ENCODE data around the gene ZP3. TPM values are rescaled to one million over a fixed set of nuclear protein-coding genes. Genes with fewer than 3 reads are reported as not detected.

ZP3 gene
- total RNA-seq = 1 to 10 TPM in 2 of 4 donors, not detected in 2; 1.9 to 5.9 TPM

DNA sequence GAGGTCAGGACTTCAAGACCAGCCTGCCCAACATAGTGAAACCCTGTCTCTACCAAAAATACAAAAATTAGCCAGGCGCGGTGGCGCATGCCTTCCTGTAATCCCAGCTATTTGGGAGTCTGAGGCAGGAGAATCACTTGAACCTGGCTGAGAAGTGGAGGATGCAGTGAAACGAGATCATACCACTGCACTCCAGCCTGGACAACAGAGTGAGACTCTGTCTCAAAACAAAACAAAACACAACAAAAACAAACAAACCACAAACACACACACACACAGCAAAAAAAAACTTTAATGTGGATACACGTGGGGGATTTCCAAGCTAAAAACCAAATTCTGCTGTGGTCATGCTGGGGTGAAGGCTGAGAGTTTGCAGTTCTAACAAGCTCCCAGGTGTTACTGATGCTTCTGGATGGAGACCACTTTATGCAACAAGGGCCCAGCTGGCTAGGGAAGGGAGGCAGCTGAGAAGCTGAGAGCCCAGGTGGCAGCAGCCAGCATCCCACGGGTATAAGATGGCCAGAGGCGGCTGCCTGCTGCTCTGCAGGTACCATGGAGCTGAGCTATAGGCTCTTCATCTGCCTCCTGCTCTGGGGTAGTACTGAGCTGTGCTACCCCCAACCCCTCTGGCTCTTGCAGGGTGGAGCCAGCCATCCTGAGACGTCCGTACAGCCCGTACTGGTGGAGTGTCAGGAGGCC, at the start of gene ZP3:
Gene ZP3, plus strand, starts transcription at position 538 of the 699 bp plus-strand sequence. Its CDS starts 15 bp downstream, at position 553.
- Histone ChIP-seq H3K27ac (no peak within 1 kb of the TSS), H3K4me1 (no peaks in the 10 kb centered on the region), H3K4me3 (no peak within 1 kb of the TSS), H3K36me3 (no peaks in the 10 kb centered on the region), H3K9me3 (no peaks in the 10 kb centered on the region), H3K27me3 (no peaks in the 10 kb centered on the region)
- no peak for DNase-seq
- TF ChIP-seq POLR2A (IDR thresholded peaks at IDR 0.05) = no peak
- TF ChIP-seq, protein P1, sequence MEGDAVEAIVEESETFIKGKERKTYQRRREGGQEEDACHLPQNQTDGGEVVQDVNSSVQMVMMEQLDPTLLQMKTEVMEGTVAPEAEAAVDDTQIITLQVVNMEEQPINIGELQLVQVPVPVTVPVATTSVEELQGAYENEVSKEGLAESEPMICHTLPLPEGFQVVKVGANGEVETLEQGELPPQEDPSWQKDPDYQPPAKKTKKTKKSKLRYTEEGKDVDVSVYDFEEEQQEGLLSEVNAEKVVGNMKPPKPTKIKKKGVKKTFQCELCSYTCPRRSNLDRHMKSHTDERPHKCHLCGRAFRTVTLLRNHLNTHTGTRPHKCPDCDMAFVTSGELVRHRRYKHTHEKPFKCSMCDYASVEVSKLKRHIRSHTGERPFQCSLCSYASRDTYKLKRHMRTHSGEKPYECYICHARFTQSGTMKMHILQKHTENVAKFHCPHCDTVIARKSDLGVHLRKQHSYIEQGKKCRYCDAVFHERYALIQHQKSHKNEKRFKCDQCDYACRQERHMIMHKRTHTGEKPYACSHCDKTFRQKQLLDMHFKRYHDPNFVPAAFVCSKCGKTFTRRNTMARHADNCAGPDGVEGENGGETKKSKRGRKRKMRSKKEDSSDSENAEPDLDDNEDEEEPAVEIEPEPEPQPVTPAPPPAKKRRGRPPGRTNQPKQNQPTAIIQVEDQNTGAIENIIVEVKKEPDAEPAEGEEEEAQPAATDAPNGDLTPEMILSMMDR (IDR thresholded peaks at IDR 0.05) = no peak
- intact Hi-C loops (cut with DNase I; ENCODE audit: low total_unique reads) = no loop called here

- H3K9me3 ChIP-seq = no peaks in the 10 kb centered on the region
- no peaks in the 10 kb centered on the region for H3K4me1 ChIP-seq
- no peaks in the 10 kb centered on the region for H3K36me3 ChIP-seq
- H3K27me3 ChIP-seq = no peaks in the 10 kb centered on the region
- H3K27ac ChIP-seq = no peak overlapping the region
- no peak for DNase-seq
- no peak for TF ChIP-seq POLR2A (IDR thresholded peaks at IDR 0.05)
- TF ChIP-seq, protein P1 (IDR thresholded peaks at IDR 0.05) = no peak
- H3K4me3 ChIP-seq = no peak overlapping the region
- intact Hi-C loops (cut with DNase I; ENCODE audit: low total_unique reads) = no loop called here
These were observed 49.5 kb upstream of the ZP3 start for GRCh38 chr7:76375251-76375650.

DNA sequence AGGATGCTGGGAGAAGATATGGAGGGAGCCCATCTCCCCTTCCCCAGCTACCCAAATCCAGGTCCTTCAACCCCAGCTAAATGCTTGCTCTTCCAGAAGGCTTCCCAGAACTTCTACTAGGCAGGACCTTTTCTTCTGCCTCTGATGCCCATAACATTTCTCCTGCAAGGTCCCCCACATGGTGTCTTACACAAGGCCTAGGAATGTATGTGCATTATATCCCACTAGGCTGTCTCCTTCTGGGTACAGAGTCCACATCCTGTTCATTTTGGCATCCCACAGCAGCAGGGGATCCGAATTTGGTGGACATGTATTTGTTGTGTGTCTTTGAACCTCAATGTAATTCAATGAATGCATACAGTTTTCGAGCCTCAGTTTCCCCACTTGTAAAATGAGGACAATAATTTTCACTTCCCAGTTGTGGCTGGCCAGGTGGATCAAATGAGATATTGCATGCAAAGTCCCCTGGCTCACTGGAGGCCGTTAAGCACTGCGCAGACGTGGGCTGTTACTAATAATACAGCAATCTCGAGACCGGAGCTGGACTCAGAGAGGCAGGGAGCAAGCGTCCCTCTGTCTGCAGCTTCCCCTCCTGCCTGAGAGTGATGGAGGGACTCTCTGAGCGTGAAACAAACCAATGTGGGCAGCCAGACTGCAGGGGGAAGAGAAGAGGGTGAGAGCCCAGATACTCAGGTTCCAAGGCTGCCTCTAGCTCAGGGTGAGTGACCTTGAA, 47.4 kb upstream of the ZP3 start:
- intact Hi-C loops (cut with DNase I; ENCODE audit: low total_unique reads) = no loop called here
- H3K4me3 ChIP-seq = no peak overlapping the region
- H3K27me3 ChIP-seq = no peaks in the 10 kb centered on the region
- TF ChIP-seq, protein P1 (IDR thresholded peaks at IDR 0.05) = no peak
- TF ChIP-seq POLR2A (IDR thresholded peaks at IDR 0.05) = no peak
- DNase-seq = no peak
- H3K36me3 ChIP-seq = no peaks in the 10 kb centered on the region
- H3K9me3 ChIP-seq = no peaks in the 10 kb centered on the region
- H3K4me1 ChIP-seq = no peaks in the 10 kb centered on the region
- H3K27ac ChIP-seq = no peak overlapping the region

- H3K27ac ChIP-seq = peak overlapping the region; percentile 87 to 88
- peak in 1 of 2 donors; percentile 47 for DNase-seq
- no peaks in the 10 kb centered on the region for H3K36me3 ChIP-seq
- TF ChIP-seq, protein P1 (IDR thresholded peaks at IDR 0.05) = no peak
- no peak for TF ChIP-seq POLR2A (IDR thresholded peaks at IDR 0.05)
- no peaks in the 10 kb centered on the region for H3K4me1 ChIP-seq
- peak overlapping the region; percentile 27 to 35 for H3K4me3 ChIP-seq
- no peaks in the 10 kb centered on the region for H3K27me3 ChIP-seq
- intact Hi-C loops (cut with DNase I; ENCODE audit: low total_unique reads) = no loop called here
- H3K9me3 ChIP-seq = no peaks in the 10 kb centered on the region
These were observed 44.2 kb upstream of the ZP3 start for GRCh38 chr7:76380623-76380966.

DNA sequence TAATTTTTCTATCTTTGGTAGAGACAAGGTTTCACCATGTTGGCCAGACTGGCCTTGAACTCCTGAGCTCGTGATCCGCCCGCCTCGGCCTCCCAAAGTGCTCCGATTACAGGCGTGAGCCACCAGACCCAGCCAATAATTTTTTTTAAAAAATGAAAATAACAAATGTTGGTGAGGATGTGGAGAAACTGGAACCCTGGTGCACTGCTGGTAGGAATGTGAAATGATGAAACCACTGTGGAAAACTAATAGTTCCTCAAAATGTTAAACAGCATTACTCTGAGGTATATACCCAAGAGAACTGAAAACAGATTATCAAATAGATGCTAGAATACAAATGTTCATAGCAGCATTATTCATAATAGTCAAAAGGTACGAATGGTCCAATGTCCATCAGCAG, 42.9 kb upstream of the ZP3 start:
- DNase-seq = no peak
- Histone ChIP-seq H3K36me3 (no peaks in the 10 kb centered on the region), H3K4me3 (no peak overlapping the region), H3K9me3 (no peaks in the 10 kb centered on the region), H3K27me3 (no peaks in the 10 kb centered on the region), H3K4me1 (no peaks in the 10 kb centered on the region), H3K27ac (no peak overlapping the region)
- TF ChIP-seq, protein P1 (IDR thresholded peaks at IDR 0.05) = no peak
- no peak for TF ChIP-seq POLR2A (IDR thresholded peaks at IDR 0.05)
- intact Hi-C loops (cut with DNase I; ENCODE audit: low total_unique reads) = no loop called here
